ENCODE results near the gene GABRG3.
A peak's percentile ranks its signal among the peaks of the same experiment; 100 is the strongest.

Gene GABRG3

DNA sequence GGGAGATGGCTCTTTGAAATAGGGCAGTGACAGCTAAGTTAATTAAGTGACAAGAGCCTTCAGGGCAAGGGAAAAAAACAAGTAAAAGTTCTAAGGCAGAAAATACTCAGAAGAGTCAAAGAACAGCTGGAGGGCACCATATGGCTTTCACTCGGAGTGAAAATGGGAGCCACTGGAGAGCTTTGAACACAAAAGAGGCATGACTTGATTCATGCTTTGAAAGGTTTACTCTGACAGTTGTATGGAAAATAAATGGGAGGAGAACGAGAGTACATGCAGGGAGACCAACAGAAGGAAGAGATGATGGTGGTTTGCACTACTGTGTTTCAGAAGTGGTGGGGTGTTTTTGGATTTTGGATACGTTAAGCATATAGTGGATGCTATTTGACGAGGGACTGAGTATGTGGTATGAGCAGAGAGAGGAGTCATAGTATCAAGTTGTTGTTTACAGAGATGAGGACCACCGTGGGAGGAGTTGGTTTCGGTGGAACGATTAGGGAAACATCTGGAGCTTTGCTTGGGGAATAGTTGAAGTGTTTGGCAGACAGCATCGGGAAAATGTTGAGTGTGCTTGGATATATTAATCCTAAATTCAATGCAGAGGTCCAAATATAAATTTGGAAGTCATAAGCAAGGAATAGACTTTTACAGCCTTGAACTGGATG lies 411.5 kb downstream of the GABRG3 start:
- in situ Hi-C loops (cut with HindIII; ENCODE audit: low pct_unique_long_range_greater_than_20kb, low sequenced_read_pairs), result no loop called here
- TF ChIP-seq JUND (IDR thresholded peaks at IDR 0.05; ENCODE audit: low read depth), result no peak
- no peak for DNase-seq (ENCODE audit: low read depth in 1 of 2, low spot score in 1 of 2)

DNA sequence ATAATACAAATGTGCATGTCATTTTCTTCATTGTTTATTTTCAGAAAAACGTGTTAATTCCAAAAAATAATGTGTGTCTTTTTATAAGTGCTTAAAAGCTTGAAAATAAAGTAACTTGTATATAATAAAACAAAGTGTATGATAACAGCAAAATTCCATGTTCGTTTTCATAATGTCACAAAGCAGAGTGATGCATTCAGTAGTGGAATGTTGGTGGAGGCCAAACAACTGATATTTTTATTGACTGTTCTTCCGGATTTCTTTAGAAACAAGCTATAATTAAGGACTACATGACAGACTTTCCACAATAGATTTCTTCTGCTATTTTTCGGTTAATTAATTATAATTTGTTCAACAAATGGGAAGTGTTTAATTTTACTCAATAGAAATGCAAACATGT lies 412.7 kb downstream of the GABRG3 start:
- no peak for DNase-seq (ENCODE audit: low read depth in 1 of 2, low spot score in 1 of 2)
- no peak for TF ChIP-seq JUND (IDR thresholded peaks at IDR 0.05; ENCODE audit: low read depth)
- in situ Hi-C loops (cut with HindIII; ENCODE audit: low pct_unique_long_range_greater_than_20kb, low sequenced_read_pairs), result no loop called here

DNA sequence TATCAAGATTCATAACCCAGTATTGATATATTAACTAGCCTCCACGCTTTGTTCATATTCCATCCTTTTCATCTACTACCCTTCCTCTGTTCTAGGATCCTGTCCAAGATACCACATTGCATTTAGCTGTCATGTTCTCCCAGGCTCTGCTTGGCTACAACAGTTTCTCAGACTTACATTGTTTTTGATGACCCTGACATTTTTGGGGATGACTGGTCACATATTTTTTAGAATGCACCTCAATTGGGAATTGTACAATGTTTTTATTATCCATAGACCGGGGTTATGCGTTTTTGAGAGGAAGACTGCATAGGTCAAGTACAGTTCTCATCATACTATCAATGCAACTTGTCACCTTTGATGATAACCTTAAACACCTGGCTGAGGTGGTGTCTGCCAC lies 421.2 kb downstream of the GABRG3 start:
- in situ Hi-C loops (cut with HindIII; ENCODE audit: low pct_unique_long_range_greater_than_20kb, low sequenced_read_pairs), result no loop called here
- no peak for TF ChIP-seq JUND (IDR thresholded peaks at IDR 0.05; ENCODE audit: low read depth)
- DNase-seq (ENCODE audit: low read depth in 1 of 2, low spot score in 1 of 2), result no peak

DNA sequence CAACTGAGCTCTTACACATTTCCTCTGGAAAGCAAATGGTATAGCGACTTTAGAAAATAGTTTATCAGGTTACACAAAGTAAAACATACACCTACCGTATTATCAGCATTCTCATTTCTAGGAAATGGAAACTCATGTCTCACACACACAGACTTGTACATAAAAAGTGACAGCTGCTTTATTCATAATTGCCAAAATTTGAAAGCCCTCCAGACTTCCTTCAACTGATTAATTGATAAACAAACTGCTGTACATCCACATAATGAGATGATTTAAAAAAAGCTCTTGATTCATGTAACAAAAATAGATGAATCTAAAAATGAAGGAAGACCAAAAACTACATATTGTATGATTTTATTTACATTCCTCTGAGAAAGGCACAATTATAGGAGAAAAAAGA lies 425.5 kb downstream of the GABRG3 start:
- in situ Hi-C loops (cut with HindIII; ENCODE audit: low pct_unique_long_range_greater_than_20kb, low sequenced_read_pairs), result no loop called here
- TF ChIP-seq JUND (IDR thresholded peaks at IDR 0.05; ENCODE audit: low read depth), result no peak
- no peak for DNase-seq (ENCODE audit: low read depth in 1 of 2, low spot score in 1 of 2)

DNA sequence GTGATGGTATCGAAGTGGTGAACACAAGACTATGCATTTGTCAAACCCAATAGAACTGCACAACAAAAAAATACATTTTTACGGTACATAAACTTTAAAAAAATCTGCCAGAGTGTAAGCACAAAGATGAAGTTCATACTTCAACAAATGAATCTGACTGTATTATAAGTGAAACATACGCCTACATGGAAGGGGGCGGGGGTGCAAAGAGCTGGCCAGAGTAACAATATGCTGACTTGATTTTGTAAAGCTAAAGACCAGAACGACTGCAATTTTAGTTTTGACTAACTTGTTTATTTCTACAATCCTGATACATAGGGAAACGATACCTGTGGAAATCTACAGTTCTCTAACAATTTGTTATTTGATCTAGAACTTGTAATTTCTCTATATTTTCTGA lies 426.0 kb downstream of the GABRG3 start:
- no peak for TF ChIP-seq JUND (IDR thresholded peaks at IDR 0.05; ENCODE audit: low read depth)
- DNase-seq (ENCODE audit: low read depth in 1 of 2, low spot score in 1 of 2), result no peak
- in situ Hi-C loops (cut with HindIII; ENCODE audit: low pct_unique_long_range_greater_than_20kb, low sequenced_read_pairs), result no loop called here

DNA sequence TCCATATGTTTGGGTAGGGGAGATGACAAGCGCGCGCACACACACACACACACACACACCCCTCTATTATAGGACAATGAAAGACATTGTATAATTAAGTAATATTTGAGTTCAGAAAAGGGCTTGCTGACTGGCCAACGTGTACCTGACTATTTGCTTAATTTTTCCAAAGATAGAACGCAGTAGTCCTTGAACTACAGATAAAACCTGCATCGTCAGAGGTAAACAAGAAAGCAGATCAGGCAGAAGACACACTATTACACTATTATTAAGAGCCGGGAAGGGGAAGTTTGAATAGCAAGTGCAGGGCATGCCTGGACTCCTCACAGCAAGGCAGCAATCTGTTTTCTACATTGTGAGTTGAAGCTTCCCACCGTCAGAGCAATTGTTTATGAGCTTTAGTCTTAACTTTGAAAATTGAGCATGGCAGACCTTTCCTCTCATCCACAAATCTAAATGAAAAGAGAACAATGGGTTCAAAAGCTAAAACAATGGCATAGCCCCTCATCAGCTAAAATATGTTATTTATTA lies 427.7 kb downstream of the GABRG3 start:
- in situ Hi-C loops (cut with HindIII; ENCODE audit: low pct_unique_long_range_greater_than_20kb, low sequenced_read_pairs), result no loop called here
- no peak for DNase-seq (ENCODE audit: low read depth in 1 of 2, low spot score in 1 of 2)

DNA sequence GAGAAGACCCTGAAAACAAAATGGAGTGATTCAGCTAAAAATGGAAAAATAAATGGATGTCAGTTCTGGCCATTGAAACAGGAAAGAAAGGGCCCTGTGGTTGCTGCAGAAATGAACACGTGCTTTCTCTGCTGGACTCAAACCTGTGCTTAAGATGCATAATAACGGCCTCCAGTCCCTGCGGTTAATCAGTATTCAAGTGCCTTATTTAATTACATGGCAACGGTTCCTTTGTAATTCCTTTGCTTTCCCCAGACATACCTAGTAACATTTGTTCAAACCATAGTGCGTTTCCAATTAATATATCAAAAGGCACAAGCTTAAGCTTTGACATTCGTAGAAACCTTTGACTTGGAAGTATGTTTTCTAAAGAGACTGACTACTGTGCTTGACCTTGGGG lies 428.3 kb downstream of the GABRG3 start:
- no peak for DNase-seq (ENCODE audit: low read depth in 1 of 2, low spot score in 1 of 2)
- no peak for TF ChIP-seq JUND (IDR thresholded peaks at IDR 0.05; ENCODE audit: low read depth)
- in situ Hi-C loops (cut with HindIII; ENCODE audit: low pct_unique_long_range_greater_than_20kb, low sequenced_read_pairs), result no loop called here

More for the DNA sequence above, 427.7 kb downstream of the GABRG3 start:
- TF ChIP-seq JUND (IDR thresholded peaks at IDR 0.05; ENCODE audit: low read depth), result no peak

DNA sequence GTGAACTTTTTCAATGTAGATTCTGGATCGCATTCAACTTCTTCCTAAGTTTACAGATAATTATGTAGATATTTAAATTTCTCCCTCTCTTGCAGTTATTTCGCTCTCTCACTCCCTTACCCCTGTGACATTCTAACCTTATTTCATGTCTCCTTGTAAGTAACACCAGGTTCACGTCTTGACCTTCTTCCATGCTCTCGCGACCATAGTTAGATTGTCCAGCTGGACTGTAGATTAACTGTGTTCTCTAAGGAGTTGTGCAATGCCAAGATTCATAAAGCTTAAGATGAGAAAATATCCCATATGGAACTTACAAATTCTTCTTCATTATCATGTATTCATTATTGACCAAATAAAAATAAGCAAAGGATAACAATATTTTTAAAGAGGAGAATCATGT lies 430.5 kb downstream of the GABRG3 start:
- DNase-seq (ENCODE audit: low read depth in 1 of 2, low spot score in 1 of 2), result no peak
- in situ Hi-C loops (cut with HindIII; ENCODE audit: low pct_unique_long_range_greater_than_20kb, low sequenced_read_pairs), result no loop called here
- TF ChIP-seq JUND (IDR thresholded peaks at IDR 0.05; ENCODE audit: low read depth), result no peak

- no peak for DNase-seq (ENCODE audit: low read depth in 1 of 2, low spot score in 1 of 2)
- no peak for TF ChIP-seq JUND (IDR thresholded peaks at IDR 0.05; ENCODE audit: low read depth)
- in situ Hi-C loops (cut with HindIII; ENCODE audit: low pct_unique_long_range_greater_than_20kb, low sequenced_read_pairs), result no loop called here
Observed at GRCh38 chr15:27408428-27408827, 437.4 kb downstream of the GABRG3 start.

DNA sequence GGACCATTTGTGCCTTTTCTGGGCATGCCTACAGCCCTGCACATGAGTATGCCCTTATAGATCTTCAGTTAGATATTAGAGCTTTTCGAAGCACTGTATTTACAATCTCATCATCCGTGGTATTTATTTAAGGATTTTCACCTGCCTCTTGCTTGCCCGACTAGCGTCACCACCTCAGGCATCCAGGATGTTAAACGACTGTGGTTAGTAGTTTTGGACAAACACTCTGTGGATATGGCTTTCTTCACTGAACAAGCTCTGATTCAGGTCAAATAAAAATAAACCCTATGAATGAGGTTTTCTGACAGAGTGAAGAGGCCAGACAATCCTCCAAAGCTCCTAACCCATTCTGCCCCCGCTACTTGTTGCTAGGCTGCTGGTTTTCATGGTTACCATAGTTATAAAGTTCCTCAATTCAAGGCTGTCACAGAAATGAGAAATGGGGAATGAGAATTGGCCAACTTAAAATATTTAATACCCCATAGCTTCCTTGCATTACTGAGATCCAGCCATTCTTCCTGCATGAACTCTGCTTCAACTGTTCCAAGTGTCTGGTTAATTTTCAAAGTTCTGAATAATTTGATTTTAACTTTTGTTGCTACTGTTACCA lies 440.1 kb downstream of the GABRG3 start:
- DNase-seq (ENCODE audit: low read depth in 1 of 2, low spot score in 1 of 2), result peak; percentile 38 to 99

GRCh38 chr15:27412415-27412814 lies 441.4 kb downstream of the GABRG3 start:
- peak; percentile 66; the same call in 1 of the 2 replicates for TF ChIP-seq JUND (IDR thresholded peaks at IDR 0.05; ENCODE audit: low read depth)
- DNase-seq (ENCODE audit: low read depth in 1 of 2, low spot score in 1 of 2), result peak in 1 of 2 experiments; percentile 91
- in situ Hi-C loops (cut with HindIII; ENCODE audit: low pct_unique_long_range_greater_than_20kb, low sequenced_read_pairs), result no loop called here

More for the DNA sequence above, 440.1 kb downstream of the GABRG3 start:
- in situ Hi-C loops (cut with HindIII; ENCODE audit: low pct_unique_long_range_greater_than_20kb, low sequenced_read_pairs), result no loop called here
- TF ChIP-seq JUND (IDR thresholded peaks at IDR 0.05; ENCODE audit: low read depth), result peak; percentile 93

DNA sequence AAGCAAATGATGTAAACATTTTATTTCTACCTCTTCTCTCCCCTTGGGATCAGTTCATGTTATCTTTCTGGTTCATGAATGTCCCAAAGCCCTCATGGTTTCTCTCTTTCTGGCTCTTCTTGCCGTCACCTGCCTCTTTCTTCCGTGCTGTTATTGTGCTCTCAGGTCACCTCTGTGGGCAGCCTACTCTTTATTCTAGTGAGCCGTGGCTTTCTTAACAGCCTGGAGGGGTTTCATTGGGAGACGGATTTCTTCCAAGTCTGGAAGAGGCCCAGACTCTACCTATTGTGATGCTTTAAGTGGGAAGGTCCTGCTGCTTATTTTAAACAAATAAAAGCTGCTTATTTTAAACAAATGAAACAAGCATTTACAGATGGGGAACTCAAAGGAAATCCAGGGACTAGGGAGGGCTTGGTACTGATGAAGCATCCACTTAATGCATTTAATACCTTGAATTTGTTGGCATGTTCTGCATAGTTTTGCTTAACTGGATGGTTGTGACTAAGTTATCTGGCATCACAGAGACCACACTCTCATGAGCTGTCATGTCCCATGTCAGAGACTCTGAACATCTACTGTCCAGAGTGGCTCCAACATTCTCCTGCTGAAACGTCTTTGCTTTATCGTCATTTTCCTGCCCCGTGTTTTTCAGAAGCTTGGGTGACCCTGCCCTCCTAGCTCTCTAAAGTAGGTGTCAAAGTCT lies 443.3 kb downstream of the GABRG3 start:
- no peak for TF ChIP-seq JUND (IDR thresholded peaks at IDR 0.05; ENCODE audit: low read depth)
- in situ Hi-C loops (cut with HindIII; ENCODE audit: low pct_unique_long_range_greater_than_20kb, low sequenced_read_pairs), result no loop called here
- peak in 1 of 2 experiments; percentile 77 for DNase-seq (ENCODE audit: low read depth in 1 of 2, low spot score in 1 of 2)

DNA sequence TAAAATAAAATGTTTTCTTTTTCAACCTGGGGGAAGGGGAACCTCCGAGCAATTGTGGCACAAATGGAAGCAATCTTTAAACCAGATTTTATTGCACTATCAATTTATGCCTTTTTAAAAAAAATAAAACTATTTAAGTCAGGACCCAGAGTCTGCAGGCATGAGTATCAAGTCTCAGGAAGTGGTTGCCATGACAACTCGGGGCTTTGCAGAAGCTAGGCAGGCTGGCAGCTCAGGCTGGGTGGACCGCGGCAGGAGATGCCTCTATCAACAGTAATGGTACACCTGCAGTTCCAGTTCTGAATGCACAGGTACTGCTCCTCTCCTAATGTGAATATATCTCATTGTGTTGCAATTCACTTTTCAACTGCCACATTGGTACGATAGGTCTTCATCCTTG lies 447.7 kb downstream of the GABRG3 start:
- TF ChIP-seq JUND (IDR thresholded peaks at IDR 0.05; ENCODE audit: low read depth), result no peak
- in situ Hi-C loops (cut with HindIII; ENCODE audit: low pct_unique_long_range_greater_than_20kb, low sequenced_read_pairs), result no loop called here
- DNase-seq (ENCODE audit: low read depth in 1 of 2, low spot score in 1 of 2), result no peak

All from T47D (cell line).